GM12878 (cell line): ENCODE measurements around the gene MMEL1. TPM values are rescaled to one million over a fixed set of nuclear protein-coding genes. Genes with fewer than 3 reads are reported as not detected.

Experiments
- ATAC-seq: fragments of 200-7000 bp; cut with Tn5 transposase; 3 replicates; pipeline ENCODE4 v1.9.1; 2020; ENCODE audit warnings: mild to moderate bottlenecking, moderate library complexity
- BruUV-seq: library from RNA; stranded (reverse); fragments of 400-500 nt; replicated peaks from 2 replicates; lab custom pipeline; 2021; lab: Mats Ljungman, UMichigan
- CTCF ChIA-PET: fragments of 300-600 bp; sonication (Branson Sonifier 250); formaldehyde crosslinking; extraction: SDS; loops from one replicate; lab custom pipeline; 2021; ENCODE audit warnings: inconsistent platforms; lab: Yijun Ruan, JAX
- POLR2A ChIA-PET: fragments of 350-600 bp; formaldehyde crosslinking; extraction: SDS; loops from one replicate; lab custom pipeline; 2021; ENCODE audit warnings: inconsistent platforms; lab: Charles Lee
- RAD21 ChIA-PET: fragments of 300-600 bp; sonication (Branson Sonifier 250); formaldehyde crosslinking; loops from one replicate; lab custom pipeline; 2023; ENCODE audit warnings: antibody characterized with exemption; ENCODE audit not compliant: unreplicated experiment; lab: Charles Lee
- SMC1A ChIA-PET: fragments of 300-600 bp; sonication (Branson Sonifier 250); formaldehyde crosslinking; loops from one replicate; lab custom pipeline; 2023; ENCODE audit not compliant: unreplicated experiment, uncharacterized antibody; lab: Charles Lee
- DNase-seq: peaks from one replicate; pipeline ENCODE4 v3.0.0-alpha.2; 2011; ENCODE audit warnings: low read depth, low spot score
- FAIRE-seq: peaks from 3 replicates; lab custom pipeline; 2011; peaks lifted over from hg19 to GRCh38; lab: Jason Lieb, UNC
- H2AFZ ChIP-seq: 2 replicates; pipeline ENCODE4 v1.6.0; 2011; ENCODE audit warnings: low read depth, low read length, control low read depth; ENCODE audit not compliant: control insufficient read depth
- H3K27ac ChIP-seq: 2 replicates; pipeline ENCODE4 v1.5.1; 2011; ENCODE audit warnings: control low read depth; ENCODE audit not compliant: control insufficient read depth, insufficient read depth
- H3K27me3 ChIP-seq, 2 experiments: replicated peaks in 1 of 2; 2 replicates each; pipeline versions ENCODE4 v1.6.0 to v1.6.1; 2011; ENCODE audit warnings: low read length in 1 of 2; ENCODE audit not compliant: control insufficient read depth in 2 of 2, insufficient read depth in 2 of 2
- H3K36me3 ChIP-seq, 2 experiments: 2 replicates each; pipeline ENCODE4 v1.5.1; 2011; ENCODE audit warnings: low read length in 1 of 2; ENCODE audit not compliant: control insufficient read depth in 2 of 2, insufficient read depth in 2 of 2
- H3K4me1 ChIP-seq: 2 replicates; pipeline ENCODE4 v1.6.1; 2011; ENCODE audit warnings: mild to moderate bottlenecking, low read length, moderate library complexity, mixed read lengths; ENCODE audit not compliant: control insufficient read depth, insufficient read depth
- H3K4me2 ChIP-seq: 2 replicates; pipeline ENCODE4 v1.6.0; 2011; ENCODE audit warnings: control low read depth; ENCODE audit not compliant: control insufficient read depth, insufficient read depth
- H3K4me3 ChIP-seq: fragments of 200-600 bp; sonication (generic); 2 replicates; pipeline ENCODE4 v1.5.1; 2016
- H3K79me2 ChIP-seq: 2 replicates; pipeline ENCODE4 v1.6.0; 2011; ENCODE audit warnings: low read length; ENCODE audit not compliant: control insufficient read depth, insufficient read depth
- H3K9ac ChIP-seq: 2 replicates; pipeline ENCODE4 v1.8.0; 2011; ENCODE audit warnings: low read length, control low read depth, mixed read lengths; ENCODE audit not compliant: control insufficient read depth, insufficient read depth
- H3K9me3 ChIP-seq: replicated peaks from 3 replicates; pipeline ENCODE4 v1.5.1; 2011; ENCODE audit warnings: mild to moderate bottlenecking, low read length; ENCODE audit not compliant: control insufficient read depth, insufficient read depth
- H4K20me1 ChIP-seq: 2 replicates; pipeline ENCODE4 v1.6.0; 2011; ENCODE audit not compliant: control insufficient read depth, insufficient read depth
- CEBPZ ChIP-seq: fragments of 150-350 bp; IDR thresholded peaks from 2 replicates; pipeline ENCODE4 v1.6.1; 2016; ENCODE audit warnings: low read depth, low read length
- DPF2 ChIP-seq: fragments of 450-650 bp; IDR thresholded peaks from 2 replicates; pipeline ENCODE4 v1.6.1; 2017; ENCODE audit warnings: mild to moderate bottlenecking
- E4F1 ChIP-seq: fragments of 450-650 bp; IDR thresholded peaks from 2 replicates; pipeline ENCODE4 v1.6.1; 2018; ENCODE audit warnings: borderline replicate concordance, mild to moderate bottlenecking; ENCODE audit not compliant: partially characterized antibody
- FOS ChIP-seq: IDR thresholded peaks from 3 replicates; pipeline ENCODE4 v1.6.1; 2011; ENCODE audit warnings: borderline replicate concordance; ENCODE audit not compliant: insufficient read length; ENCODE audit errors: extremely low read depth
- IKZF2 ChIP-seq, 2 experiments: fragments of 450-650 bp; IDR thresholded peaks; 2 replicates each; pipeline ENCODE4 v1.6.1; 2017; ENCODE audit warnings: mild to moderate bottlenecking in 2 of 2, moderate library complexity in 2 of 2
- MXI1 ChIP-seq: fragments of 150-350 bp; IDR thresholded peaks from 2 replicates; pipeline ENCODE4 v1.6.1; 2011; ENCODE audit warnings: low read depth, mild to moderate bottlenecking, inconsistent platforms, low read length, improper control_type of control experiment
- NR2F1 ChIP-seq: fragments of 450-650 bp; conservative IDR thresholded peaks from 2 replicates; pipeline ENCODE4 v1.6.1; 2017; ENCODE audit warnings: mild to moderate bottlenecking
- SMARCA5 ChIP-seq: fragments of 450-650 bp; IDR thresholded peaks from 2 replicates; pipeline ENCODE4 v1.6.1; 2017; ENCODE audit warnings: mild to moderate bottlenecking
- SREBF1 ChIP-seq: IDR thresholded peaks from 2 replicates; pipeline ENCODE4 v1.6.1; 2012; ENCODE audit warnings: mild to moderate bottlenecking, low read length
- STAT1 ChIP-seq: fragments of 450-650 bp; conservative IDR thresholded peaks from 2 replicates; pipeline ENCODE4 v1.6.1; 2014; ENCODE audit warnings: antibody characterized with exemption, mild to moderate bottlenecking
- ZNF592 ChIP-seq: fragments of 450-650 bp; IDR thresholded peaks from 2 replicates; pipeline ENCODE4 v1.6.1; 2017; ENCODE audit warnings: mild to moderate bottlenecking, moderate library complexity
- whole genome bisulfite sequencing: methylation state at CpG from one replicate; pipeline ENCODE4 v1.1.6; 2016; ENCODE audit warnings: low lambda C conversion rate; ENCODE audit not compliant: insufficient replicate concordance, insufficient coverage; ENCODE audit errors: missing lambda C conversion rate; 5-methylcytosine and 5-hydroxymethylcytosine counted together
- in situ Hi-C: fragments of 300-500 bp; cut with MboI; formaldehyde crosslinking; loops from 9 replicates; pipeline ENCODE4 v1.14.3; 2018; ENCODE audit warnings: mixed read lengths
- intact Hi-C: fragments of 100-400 bp; cut with micrococcal nuclease; formaldehyde crosslinking; loops from one replicate; pipeline ENCODE4 v1.14.2; 2022; ENCODE audit not compliant: unreplicated experiment
- polyA plus RNA-seq, 11 experiments: library from polyadenylated mRNA; depleted of rRNA in 4 of 11; unstranded in 6 of 11; stranded (reverse) in 5 of 11; fragments of >200 nt; fragmentation: Nextera tagmentation in 4 of 11; fragmentation: Illumina TruSeq in 1 of 11; extraction: Ambion mirVana in 4 of 11; extraction: Trizol in 1 of 11; gene quantifications; 1 replicate in 1 of 11; 2 replicates in 10 of 11; pipeline versions ENCODE4 v1.2.1 to v1.2.3, GENCODE V29; 2011 to 2016; ENCODE audit warnings: inconsistent platforms in 2 of 11, missing spikeins in 2 of 11, low read depth in 1 of 11
- total RNA-seq, 4 experiments: library from RNA; depleted of rRNA in 3 of 4; stranded (reverse); fragments of >200 nt in 3 of 4; fragmentation: Illumina TruSeq in 1 of 4; extraction: Trizol in 1 of 4; gene quantifications; 2 replicates each; pipeline versions ENCODE4 v1.2.1 to v1.2.3, GENCODE V29; 2013 to 2021
- TF ChIP-seq, protein P1 (sequence below): fragments of 450-650 bp; IDR thresholded peaks from 2 replicates; pipeline ENCODE4 v1.6.1; 2016; ENCODE audit warnings: mild to moderate bottlenecking

The MMEL1 gene
- total and polyA plus RNA-seq, 10 of the 15 experiments (the other 5 are each of a cell fraction or from before 2014, with no cell fraction given) = 0.11 TPM; not detected in 9

- TF ChIP-seq CEBPZ = no peak
- TF ChIP-seq NR2F1 = no peak
- TF ChIP-seq STAT1 = no peak
- no peak for TF ChIP-seq FOS
- no peak for TF ChIP-seq IKZF2 (IDR thresholded peaks at IDR 0.05)
Measured at GRCh38 chr1:2558861-2559260, 74.0 kb downstream of the MMEL1 start (continued).

GRCh38 chr1:2558420-2558819 is 74.4 kb downstream of the MMEL1 start:
- H3K27ac ChIP-seq = no peak overlapping the region
- H3K4me1 ChIP-seq = peaks cover 25% of the 10 kb centered on the region
- H3K4me3 ChIP-seq = 0 out of 2 replicates have a peak overlapping the region, but pooled peaks have one; percentile 87
- H4K20me1 ChIP-seq = no peaks in the 10 kb centered on the region
- CTCF ChIA-PET = interaction anchor here (5.1 kb wide), 1 partner anchor 25 kb away, joined by 54 read pairs; the partner anchor contains the start of gene PRXL2B
- 0 out of 2 replicates have a peak overlapping the region, but pooled peaks have one; percentile 15 for H3K4me2 ChIP-seq
- no peaks in the 10 kb centered on the region for H3K9me3 ChIP-seq
- DNase-seq (no peak), FAIRE-seq (no peak), ATAC-seq (no peak)
- BruUV-seq = no TSS peak
- POLR2A ChIA-PET = interaction anchor here (1.4 to 5.5 kb wide), 2 partner anchors 13 to 20 kb away, joined by 3 to 60 read pairs; no protein-coding TSS in a partner anchor
- SMC1A ChIA-PET = interaction anchor here (0.9 to 4.7 kb wide), 2 partner anchors 16 to 26 kb away, joined by 3 to 39 read pairs; partner anchors contain the start of gene PRXL2B
- RAD21 ChIA-PET = no interaction called here
- peaks cover 38% of the 10 kb centered on the region for H3K79me2 ChIP-seq
- 96% methylated on average over 12 of the region's 12 CpGs for WGBS
- no peak overlapping the region for H2AFZ ChIP-seq
- intact Hi-C loops (loop anchor here (5.0 kb wide), 1 partner anchor 864 kb away; no protein-coding TSS in a partner anchor), in situ Hi-C loops (no loop called here)
- peaks cover 0 to 2% of the 10 kb centered on the region in 2 experiments; a peak in 3 of 4 replicates for H3K36me3 ChIP-seq
- no peaks in the 10 kb centered on the region for H3K27me3 ChIP-seq
- no peak overlapping the region for H3K9ac ChIP-seq
- TF ChIP-seq, protein P1, sequence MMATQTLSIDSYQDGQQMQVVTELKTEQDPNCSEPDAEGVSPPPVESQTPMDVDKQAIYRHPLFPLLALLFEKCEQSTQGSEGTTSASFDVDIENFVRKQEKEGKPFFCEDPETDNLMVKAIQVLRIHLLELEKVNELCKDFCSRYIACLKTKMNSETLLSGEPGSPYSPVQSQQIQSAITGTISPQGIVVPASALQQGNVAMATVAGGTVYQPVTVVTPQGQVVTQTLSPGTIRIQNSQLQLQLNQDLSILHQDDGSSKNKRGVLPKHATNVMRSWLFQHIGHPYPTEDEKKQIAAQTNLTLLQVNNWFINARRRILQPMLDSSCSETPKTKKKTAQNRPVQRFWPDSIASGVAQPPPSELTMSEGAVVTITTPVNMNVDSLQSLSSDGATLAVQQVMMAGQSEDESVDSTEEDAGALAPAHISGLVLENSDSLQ = no peak
- TF ChIP-seq MXI1 (no peak), ZNF592 (no peak), SREBF1 (no peak), DPF2 (no peak), SMARCA5 (no peak), E4F1 (no peak)
